Skeletal muscle satellite cell (primary cell): ENCODE results near the gene CES4A. TPM values are rescaled to one million over a fixed set of nuclear protein-coding genes. Genes with fewer than 3 reads are reported as not detected.
"Not testable (repeated sequence)": the region's sequence is repeated elsewhere in the genome, so short reads cannot be mapped to it uniquely, and the experiment has no call there.

Experiments
- H3K27me3 ChIP-seq: 2 replicates; pipeline ENCODE4 v1.7.0; 2013; ENCODE audit warnings: low read length; ENCODE audit not compliant: control insufficient read depth, insufficient read depth
- H3K36me3 ChIP-seq: 2 replicates; pipeline ENCODE4 v1.7.0; 2013; ENCODE audit warnings: mild to moderate bottlenecking, control low read depth, low read length; ENCODE audit not compliant: insufficient read depth
- H3K4me1 ChIP-seq: 2 replicates; pipeline ENCODE4 v1.7.0; 2013; ENCODE audit warnings: low read length; ENCODE audit not compliant: control insufficient read depth, insufficient read depth
- H3K4me2 ChIP-seq: 2 replicates; pipeline ENCODE4 v1.7.0; 2013; ENCODE audit warnings: mild to moderate bottlenecking, low read length
- H3K4me3 ChIP-seq: 2 replicates; pipeline ENCODE4 v1.7.0; 2013; ENCODE audit warnings: low read length
- H3K9ac ChIP-seq: 2 replicates; pipeline ENCODE4 v1.7.0; 2013; ENCODE audit warnings: mild to moderate bottlenecking, low read depth, low read length, moderate library complexity
- H3K9me3 ChIP-seq: replicated peaks from 2 replicates; pipeline ENCODE4 v1.7.0; 2013; ENCODE audit warnings: mild to moderate bottlenecking, control low read depth, low read length
- total RNA-seq: library from RNA; depleted of rRNA; stranded (reverse); fragments of >200 nt; gene quantifications from 2 replicates; pipeline ENCODE4 v1.2.3, GENCODE V29; 2012; rRNA removed

The CES4A gene
- total RNA-seq, result 0.44 and 1.0 TPM in 2 replicates

GRCh38 chr16:66988197-66988788 is at the start of gene CES4A:
TSS of gene CES4A (plus strand) at chr16:66988589. CDS start at chr16:66988773, 184 bp downstream.
- H3K4me2 ChIP-seq, result no peak within 1 kb of the TSS
- no peaks in the 10 kb centered on the region for H3K36me3 ChIP-seq
- no peaks in the 10 kb centered on the region for H3K9me3 ChIP-seq
- no peak within 1 kb of the TSS for H3K9ac ChIP-seq
- H3K4me3 ChIP-seq, result no peak within 1 kb of the TSS
- H3K4me1 ChIP-seq, result peaks cover 9% of the 10 kb centered on the region
- no peaks in the 10 kb centered on the region for H3K27me3 ChIP-seq

- peaks cover 10% of the 10 kb centered on the region for H3K4me1 ChIP-seq
- peaks cover 60% of the 10 kb centered on the region for H3K36me3 ChIP-seq
- no peak overlapping the region for H3K4me3 ChIP-seq
- H3K9ac ChIP-seq, result no peak overlapping the region
- no peaks in the 10 kb centered on the region for H3K9me3 ChIP-seq
- H3K4me2 ChIP-seq, result no peak overlapping the region
- H3K27me3 ChIP-seq, result no peaks in the 10 kb centered on the region
Measured at GRCh38 chr16:66939366-66939765, 49.0 kb upstream of the CES4A start.

- no peak overlapping the region for H3K4me3 ChIP-seq
- H3K36me3 ChIP-seq, result peaks cover 60% of the 10 kb centered on the region
- no peaks in the 10 kb centered on the region for H3K27me3 ChIP-seq
- no peaks in the 10 kb centered on the region for H3K9me3 ChIP-seq
- peaks cover 10% of the 10 kb centered on the region for H3K4me1 ChIP-seq
- H3K4me2 ChIP-seq, result no peak overlapping the region
- H3K9ac ChIP-seq, result no peak overlapping the region
Measured at GRCh38 chr16:66940236-66940635, 48.2 kb upstream of the CES4A start.

- H3K36me3 ChIP-seq, result peaks cover 49% of the 10 kb centered on the region
- no peak overlapping the region for H3K4me3 ChIP-seq
- H3K4me2 ChIP-seq, result no peak overlapping the region
- H3K9me3 ChIP-seq, result no peaks in the 10 kb centered on the region
- no peaks in the 10 kb centered on the region for H3K4me1 ChIP-seq
- no peaks in the 10 kb centered on the region for H3K27me3 ChIP-seq
- H3K9ac ChIP-seq, result no peak overlapping the region
Measured at GRCh38 chr16:66942981-66943380, 45.4 kb upstream of the CES4A start.

GRCh38 chr16:66943426-66944053 is 44.8 kb upstream of the CES4A start:
- H3K4me1 ChIP-seq, result peaks cover 5% of the 10 kb centered on the region
- H3K4me3 ChIP-seq, result no peak overlapping the region
- no peak overlapping the region for H3K4me2 ChIP-seq
- no peaks in the 10 kb centered on the region for H3K9me3 ChIP-seq
- H3K9ac ChIP-seq, result no peak overlapping the region
- peaks cover 48% of the 10 kb centered on the region for H3K36me3 ChIP-seq
- H3K27me3 ChIP-seq, result peaks cover 4% of the 10 kb centered on the region

- Histone ChIP-seq H3K4me3 (no peak overlapping the region), H3K9ac (no peak overlapping the region), H3K4me1 (peaks cover 10% of the 10 kb centered on the region), H3K4me2 (no peak overlapping the region), H3K27me3 (peaks cover 9% of the 10 kb centered on the region), H3K36me3 (peaks cover 45% of the 10 kb centered on the region), H3K9me3 (no peaks in the 10 kb centered on the region)
Measured at GRCh38 chr16:66944054-66944441, 44.3 kb upstream of the CES4A start.

- not testable (repeated sequence) for H3K9ac ChIP-seq, H3K4me2 ChIP-seq, H3K9me3 ChIP-seq, H3K4me3 ChIP-seq, H3K4me1 ChIP-seq
- H3K27me3 ChIP-seq, result peaks cover 16% of the 10 kb centered on the region
- H3K36me3 ChIP-seq, result peaks cover 42% of the 10 kb centered on the region
Measured at GRCh38 chr16:66944971-66945370, 43.4 kb upstream of the CES4A start.

- Histone ChIP-seq H3K9ac (no peak overlapping the region), H3K27me3 (peaks cover 20% of the 10 kb centered on the region), H3K36me3 (peaks cover 32% of the 10 kb centered on the region), H3K4me2 (no peak overlapping the region), H3K4me1 (peaks cover 10% of the 10 kb centered on the region), H3K9me3 (no peaks in the 10 kb centered on the region), H3K4me3 (no peak overlapping the region)
Measured at GRCh38 chr16:66945939-66946338, 42.5 kb upstream of the CES4A start.

GRCh38 chr16:66946541-66946940 is 41.8 kb upstream of the CES4A start:
- Histone ChIP-seq H3K4me1 (peaks cover 10% of the 10 kb centered on the region), H3K9ac (no peak overlapping the region), H3K4me2 (no peak overlapping the region), H3K36me3 (peaks cover 26% of the 10 kb centered on the region), H3K4me3 (no peak overlapping the region), H3K9me3 (peaks cover 3% of the 10 kb centered on the region), H3K27me3 (peaks cover 20% of the 10 kb centered on the region)

- Histone ChIP-seq H3K4me1 (peaks cover 10% of the 10 kb centered on the region), H3K4me3 (no peak overlapping the region), H3K36me3 (peaks cover 22% of the 10 kb centered on the region), H3K4me2 (no peak overlapping the region), H3K9ac (no peak overlapping the region), H3K9me3 (peaks cover 3% of the 10 kb centered on the region), H3K27me3 (peaks cover 20% of the 10 kb centered on the region)
Measured at GRCh38 chr16:66946974-66947301, 41.5 kb upstream of the CES4A start.

GRCh38 chr16:66947302-66948065 is 40.9 kb upstream of the CES4A start:
- H3K27me3 ChIP-seq, result peaks cover 20% of the 10 kb centered on the region
- peaks cover 10% of the 10 kb centered on the region for H3K4me1 ChIP-seq
- H3K9ac ChIP-seq, result peak overlapping the region; percentile 16
- peaks cover 17% of the 10 kb centered on the region for H3K36me3 ChIP-seq
- peak overlapping the region; percentile 99 for H3K4me2 ChIP-seq
- peaks cover 3% of the 10 kb centered on the region for H3K9me3 ChIP-seq
- H3K4me3 ChIP-seq, result peak overlapping the region; percentile 67
